GM21390 (cell line): ENCODE measurements around the gene CLDN22.

Experiments
- ATAC-seq: cut with Tn5 transposase; IDR thresholded peaks from one replicate; pipeline ENCODE4 v1.9.1; 2021; ENCODE audit not compliant: unreplicated experiment

Gene CLDN22

GRCh38 chr4:183323295-183323694 is 3.2 kb upstream of the CLDN22 start:
- no peak for ATAC-seq

- ATAC-seq: no peak
Measured at GRCh38 chr4:183322326-183322725, 2.2 kb upstream of the CLDN22 start, which contains the start of gene CLDN24. TSS of gene CLDN24 (minus strand) at chr4:183322426. CDS start at chr4:183322426, 0 bp downstream.

GRCh38 chr4:183321516-183321915 is 1.4 kb upstream of the CLDN22 start:
- no peak for ATAC-seq

GRCh38 chr4:183321079-183321478 is 1.0 kb upstream of the CLDN22 start:
- ATAC-seq: peak; percentile 51

GRCh38 chr4:183318656-183319055 is 1.4 kb downstream of the CLDN22 start:
- ATAC-seq: no peak

GRCh38 chr4:183314806-183315205 is 5.3 kb downstream of the CLDN22 start:
- no peak for ATAC-seq

GRCh38 chr4:183314336-183314735 is 5.7 kb downstream of the CLDN22 start:
- no peak for ATAC-seq

- ATAC-seq: no peak
Measured at GRCh38 chr4:183312841-183313240, 7.2 kb downstream of the CLDN22 start.

- ATAC-seq: no peak
Measured at GRCh38 chr4:183306811-183307210, 13.3 kb downstream of the CLDN22 start.

- peak; percentile 54 for ATAC-seq
Measured at GRCh38 chr4:183304538-183304937, 15.5 kb downstream of the CLDN22 start.

GRCh38 chr4:183304067-183304466 is 16.0 kb downstream of the CLDN22 start:
- peak; percentile 75 for ATAC-seq

GRCh38 chr4:183303301-183303700 is 16.8 kb downstream of the CLDN22 start:
- no peak for ATAC-seq

- ATAC-seq: no peak
Measured at GRCh38 chr4:183300655-183301054, 19.4 kb downstream of the CLDN22 start.

- ATAC-seq: no peak
Measured at GRCh38 chr4:183300070-183300469, 20.0 kb downstream of the CLDN22 start.

- no peak for ATAC-seq
Measured at GRCh38 chr4:183299464-183299863, 20.6 kb downstream of the CLDN22 start.

- peak; percentile 70 for ATAC-seq
Measured at GRCh38 chr4:183297675-183298074, 22.4 kb downstream of the CLDN22 start.

GRCh38 chr4:183295711-183296110 is 24.4 kb downstream of the CLDN22 start:
- no peak for ATAC-seq

GRCh38 chr4:183291070-183291469 is 29.0 kb downstream of the CLDN22 start:
- ATAC-seq: no peak

GRCh38 chr4:183289688-183290087 is 30.4 kb downstream of the CLDN22 start:
- ATAC-seq: no peak

GRCh38 chr4:183288955-183289354 is 31.1 kb downstream of the CLDN22 start:
- no peak for ATAC-seq

GRCh38 chr4:183287677-183288076 is 32.4 kb downstream of the CLDN22 start:
- ATAC-seq: peak; percentile 72

- peak; percentile 59 for ATAC-seq
Measured at GRCh38 chr4:183287309-183287659, 32.8 kb downstream of the CLDN22 start.

GRCh38 chr4:183286590-183287308 is 33.3 kb downstream of the CLDN22 start:
- ATAC-seq: no peak
